HG03135 (cell line): ENCODE results near the gene LIMS4.
A peak's percentile ranks its signal among the peaks of the same experiment; 100 is the strongest.
"Not testable (repeated sequence)": the region's sequence is repeated elsewhere in the genome, so short reads cannot be mapped to it uniquely, and the experiment has no call there.

ENCODE experiments used
- ATAC-seq: cut with Tn5 transposase; IDR thresholded peaks from one replicate; pipeline ENCODE4 v1.9.1; 2021; ENCODE audit warnings: mild to moderate bottlenecking, moderate library complexity; ENCODE audit not compliant: unreplicated experiment

Gene LIMS4

GRCh38 chr2:110450951-110451350, 21.7 kb downstream of the LIMS4 start:
- ATAC-seq, result not testable (repeated sequence)

- not testable (repeated sequence) for ATAC-seq
Observed at GRCh38 chr2:110449127-110449947, 23.3 kb downstream of the LIMS4 start.

- not testable (repeated sequence) for ATAC-seq
Observed at GRCh38 chr2:110446644-110447043, 26.0 kb downstream of the LIMS4 start.

- not testable (repeated sequence) for ATAC-seq
Observed at GRCh38 chr2:110443305-110444005, 29.2 kb downstream of the LIMS4 start.

GRCh38 chr2:110441905-110442304, 30.7 kb downstream of the LIMS4 start:
- ATAC-seq, result not testable (repeated sequence)

- ATAC-seq, result not testable (repeated sequence)
Observed at GRCh38 chr2:110434565-110434964, 38.1 kb downstream of the LIMS4 start.

- not testable (repeated sequence) for ATAC-seq
Observed at GRCh38 chr2:110425725-110426124, 46.9 kb downstream of the LIMS4 start.

GRCh38 chr2:110424421-110424820, 48.2 kb downstream of the LIMS4 start:
- not testable (repeated sequence) for ATAC-seq

- ATAC-seq, result not testable (repeated sequence)
Observed at GRCh38 chr2:110423574-110423962, 49.0 kb downstream of the LIMS4 start.

GRCh38 chr2:110422852-110423573, 49.6 kb downstream of the LIMS4 start:
- ATAC-seq, result not testable (repeated sequence)

- not testable (repeated sequence) for ATAC-seq
Observed at GRCh38 chr2:110420641-110421354, 51.8 kb downstream of the LIMS4 start.

GRCh38 chr2:110407142-110407541, 65.5 kb downstream of the LIMS4 start:
- not testable (repeated sequence) for ATAC-seq

- ATAC-seq, result not testable (repeated sequence)
Observed at GRCh38 chr2:110404988-110405387, 67.6 kb downstream of the LIMS4 start.

GRCh38 chr2:110404246-110404645, 68.4 kb downstream of the LIMS4 start:
- not testable (repeated sequence) for ATAC-seq

- ATAC-seq, result peak; percentile 55
Observed at GRCh38 chr2:110401001-110401618, 71.5 kb downstream of the LIMS4 start.

GRCh38 chr2:110399378-110399777, 73.2 kb downstream of the LIMS4 start:
- not testable (repeated sequence) for ATAC-seq

- ATAC-seq, result not testable (repeated sequence)
Observed at GRCh38 chr2:110395990-110396389, 76.6 kb downstream of the LIMS4 start.
